ENCODE results near the gene PCSK4. TPM values are rescaled to one million over a fixed set of nuclear protein-coding genes. Genes with fewer than 3 reads are reported as not detected.
"Not testable (repeated sequence)": the region's sequence is repeated elsewhere in the genome, so short reads cannot be mapped to it uniquely, and the experiment has no call there.

The PCSK4 gene
- total RNA-seq, 4 donors from 2014 or later = 2.8 to 10.4 (median 6.3) TPM

DNA sequence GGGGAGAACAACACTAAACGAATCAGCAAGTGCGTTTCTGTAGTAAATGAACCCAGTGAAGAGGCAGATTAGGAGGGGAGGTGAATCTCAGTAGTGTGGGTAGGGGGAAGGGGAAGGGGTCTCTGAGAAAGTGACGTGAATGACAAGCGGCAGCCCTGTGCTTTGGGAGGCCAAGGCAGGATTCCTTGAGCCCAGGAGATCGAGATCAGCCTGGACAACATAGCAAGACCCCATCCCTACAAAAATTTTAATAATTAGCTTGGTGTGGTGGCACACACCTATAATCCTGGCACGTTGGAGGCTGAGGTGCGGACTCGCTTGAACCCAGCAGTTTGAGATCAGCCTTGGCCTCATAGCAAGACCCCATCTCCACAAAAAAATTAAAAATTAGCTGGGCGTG lies 41.9 kb upstream of the PCSK4 start:
- Histone ChIP-seq H3K27ac (no peak overlapping the region), H3K27me3 (no peaks in the 10 kb centered on the region), H3K4me3 (replicated peaks in 1 of 3) (no peak overlapping the region), H3K9me3 (no peaks in the 10 kb centered on the region), H3K36me3 (no peaks in the 10 kb centered on the region), H3K4me1 (no peaks in the 10 kb centered on the region)
- intact Hi-C loops (cut with DNase I) = no loop called here
- TF ChIP-seq, protein P1, sequence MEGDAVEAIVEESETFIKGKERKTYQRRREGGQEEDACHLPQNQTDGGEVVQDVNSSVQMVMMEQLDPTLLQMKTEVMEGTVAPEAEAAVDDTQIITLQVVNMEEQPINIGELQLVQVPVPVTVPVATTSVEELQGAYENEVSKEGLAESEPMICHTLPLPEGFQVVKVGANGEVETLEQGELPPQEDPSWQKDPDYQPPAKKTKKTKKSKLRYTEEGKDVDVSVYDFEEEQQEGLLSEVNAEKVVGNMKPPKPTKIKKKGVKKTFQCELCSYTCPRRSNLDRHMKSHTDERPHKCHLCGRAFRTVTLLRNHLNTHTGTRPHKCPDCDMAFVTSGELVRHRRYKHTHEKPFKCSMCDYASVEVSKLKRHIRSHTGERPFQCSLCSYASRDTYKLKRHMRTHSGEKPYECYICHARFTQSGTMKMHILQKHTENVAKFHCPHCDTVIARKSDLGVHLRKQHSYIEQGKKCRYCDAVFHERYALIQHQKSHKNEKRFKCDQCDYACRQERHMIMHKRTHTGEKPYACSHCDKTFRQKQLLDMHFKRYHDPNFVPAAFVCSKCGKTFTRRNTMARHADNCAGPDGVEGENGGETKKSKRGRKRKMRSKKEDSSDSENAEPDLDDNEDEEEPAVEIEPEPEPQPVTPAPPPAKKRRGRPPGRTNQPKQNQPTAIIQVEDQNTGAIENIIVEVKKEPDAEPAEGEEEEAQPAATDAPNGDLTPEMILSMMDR (IDR thresholded peaks at IDR 0.05) = no peak
- no peak for TF ChIP-seq POLR2A (IDR thresholded peaks at IDR 0.05)
- DNase-seq = no peak
- 89 to 91% methylated on average over 9 of the region's 9 CpGs for WGBS, 2 donors

DNA sequence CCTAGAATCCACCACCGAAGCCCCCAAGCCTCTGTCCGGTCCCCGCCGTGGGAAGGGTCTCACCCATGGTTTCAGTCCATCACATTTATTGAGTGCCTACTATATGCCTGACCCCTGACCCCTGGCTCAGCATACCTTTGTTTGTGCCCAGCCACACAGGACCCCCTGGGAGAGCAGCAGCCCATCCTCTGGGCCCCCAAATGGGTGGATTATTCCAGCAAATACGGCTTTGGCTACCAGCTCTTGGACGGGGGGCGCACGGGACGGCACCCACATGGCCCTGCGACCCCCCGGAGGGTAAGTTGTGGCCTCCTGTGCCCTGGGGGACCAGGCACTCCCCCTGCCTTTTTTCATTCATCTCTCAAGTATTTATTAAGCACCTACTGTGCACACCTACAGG lies 41.4 kb upstream of the PCSK4 start:
- H3K4me1 ChIP-seq = no peaks in the 10 kb centered on the region
- H3K9me3 ChIP-seq = no peaks in the 10 kb centered on the region
- TF ChIP-seq, protein P1 (IDR thresholded peaks at IDR 0.05) = no peak
- TF ChIP-seq POLR2A (IDR thresholded peaks at IDR 0.05) = no peak
- H3K27me3 ChIP-seq = no peaks in the 10 kb centered on the region
- intact Hi-C loops (cut with DNase I) = no loop called here
- H3K36me3 ChIP-seq = no peaks in the 10 kb centered on the region
- WGBS, 2 donors = 85 to 89% methylated on average over 11 of the region's 11 CpGs
- no peak overlapping the region for H3K27ac ChIP-seq
- no peak overlapping the region for H3K4me3 ChIP-seq (replicated peaks in 1 of 3)
- DNase-seq = no peak

DNA sequence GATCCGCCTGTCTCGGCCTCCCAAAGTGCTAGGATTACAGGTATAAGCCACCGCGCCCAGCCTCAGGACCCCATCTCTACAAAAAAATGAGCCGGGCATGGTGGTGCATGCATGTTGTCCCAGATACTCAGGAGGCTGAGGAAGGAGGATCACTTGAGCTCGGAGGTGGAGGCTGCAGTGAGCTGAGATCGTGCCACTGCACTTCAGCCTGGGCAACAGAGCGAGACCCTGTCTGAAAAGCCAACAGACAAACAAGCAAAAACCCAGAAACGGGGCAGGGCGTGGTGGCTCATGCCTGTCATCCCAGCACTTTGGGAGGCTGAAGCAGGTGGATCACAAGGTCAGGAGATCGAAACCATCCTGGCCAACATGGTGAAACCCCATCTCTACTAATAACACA lies 40.7 kb upstream of the PCSK4 start:
- H3K4me3 ChIP-seq (replicated peaks in 1 of 3); H3K36me3 ChIP-seq; DNase-seq; H3K4me1 ChIP-seq; H3K9me3 ChIP-seq; intact Hi-C loops (cut with DNase I); H3K27me3 ChIP-seq; H3K27ac ChIP-seq: not testable (repeated sequence)
- WGBS, 2 donors = 90% methylated on average over 11 of the region's 11 CpGs

DNA sequence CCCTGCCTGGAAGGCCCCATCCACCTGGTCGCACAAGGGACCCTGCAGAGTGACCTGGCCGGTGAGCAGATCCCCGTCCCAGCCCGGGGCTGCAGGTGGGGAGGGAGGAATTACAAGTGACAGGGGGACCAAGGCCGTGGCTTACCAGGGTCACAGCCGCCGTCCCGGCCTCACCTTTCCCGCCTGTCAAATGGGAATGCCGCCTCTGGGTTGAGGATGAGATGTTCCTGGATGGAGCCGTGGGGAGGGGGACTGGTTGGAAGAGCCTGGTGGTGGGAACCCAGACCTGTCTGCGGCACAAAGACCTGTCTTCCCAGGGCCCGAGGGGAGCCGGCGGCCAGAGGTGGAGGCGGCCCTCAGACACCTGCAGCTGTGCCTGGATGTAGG lies 39.3 kb upstream of the PCSK4 start:
- intact Hi-C loops (cut with DNase I) = loop anchor here (10.0 kb wide), 1 partner anchor 245 kb away; the partner anchor contains the start of gene EFNA2
- H3K36me3 ChIP-seq = no peaks in the 10 kb centered on the region
- no peaks in the 10 kb centered on the region for H3K27me3 ChIP-seq
- no peaks in the 10 kb centered on the region for H3K4me1 ChIP-seq
- no peaks in the 10 kb centered on the region for H3K9me3 ChIP-seq
- WGBS, 2 donors = 77% methylated on average over 16 of the region's 16 CpGs; no CpG with 5 or more reads in 1 of the 2 donors
- H3K27ac ChIP-seq = no peak overlapping the region
- no peak for DNase-seq
- TF ChIP-seq, protein P1 (IDR thresholded peaks at IDR 0.05) = no peak
- no peak for TF ChIP-seq POLR2A (IDR thresholded peaks at IDR 0.05)
- H3K4me3 ChIP-seq (replicated peaks in 1 of 3) = no peak overlapping the region

DNA sequence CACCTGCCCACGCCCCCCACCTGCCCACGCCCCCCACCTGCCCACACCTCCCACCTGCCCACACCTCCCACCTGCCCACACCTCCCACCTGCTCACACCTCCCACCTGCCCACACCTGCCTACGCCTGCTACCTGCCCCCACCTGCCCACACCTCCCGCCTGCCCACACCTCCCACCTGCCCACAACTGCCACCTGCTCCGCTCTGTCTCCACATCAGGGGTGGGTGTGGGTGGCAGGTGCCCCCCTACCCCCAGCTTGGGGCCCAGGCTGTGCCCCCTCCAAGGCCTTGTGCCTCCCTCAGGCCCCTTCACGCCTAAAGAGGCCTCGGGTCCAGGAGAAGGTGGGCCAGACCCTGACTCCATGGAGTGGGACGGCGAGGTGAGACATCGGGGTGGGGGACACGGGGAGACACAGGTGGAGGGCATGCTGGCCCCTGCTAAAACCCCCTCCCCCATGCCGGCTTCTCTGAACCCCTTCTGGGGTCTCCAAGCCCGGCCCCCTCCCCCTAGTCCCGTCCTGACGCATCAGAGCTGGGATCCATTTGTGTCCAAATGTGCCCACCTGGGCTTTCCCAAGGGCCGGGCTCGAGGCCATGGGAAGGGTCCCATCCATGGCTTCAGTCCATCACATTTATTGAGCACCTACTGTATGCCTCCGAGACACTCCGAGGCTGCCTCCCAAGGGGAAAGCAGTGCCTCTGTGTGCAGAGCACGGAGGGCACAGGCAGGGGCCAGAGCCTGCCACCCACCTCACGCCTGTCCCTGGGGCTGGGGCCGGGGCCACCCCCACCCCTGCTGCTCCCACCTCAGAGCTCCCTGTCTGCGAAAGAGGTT lies 38.7 kb upstream of the PCSK4 start:
- H3K9me3 ChIP-seq = no peaks in the 10 kb centered on the region
- intact Hi-C loops (cut with DNase I) = loop anchor here (10.0 kb wide), 1 partner anchor 244 kb away; the partner anchor contains the start of gene EFNA2
- TF ChIP-seq, protein P1 (IDR thresholded peaks at IDR 0.05) = no peak
- no peak for TF ChIP-seq POLR2A (IDR thresholded peaks at IDR 0.05)
- H3K4me3 ChIP-seq (replicated peaks in 1 of 3) = no peak overlapping the region
- 83 to 87% methylated on average over 11 to 15 of the region's 23 CpGs for WGBS, 2 donors
- H3K4me1 ChIP-seq = peaks cover 0 to 5% of the 10 kb centered on the region in 2 donors
- DNase-seq = no peak
- no peaks in the 10 kb centered on the region for H3K27me3 ChIP-seq
- H3K27ac ChIP-seq = no peak overlapping the region
- no peaks in the 10 kb centered on the region for H3K36me3 ChIP-seq
